ENCODE measurements around the gene CD2.

DNA sequence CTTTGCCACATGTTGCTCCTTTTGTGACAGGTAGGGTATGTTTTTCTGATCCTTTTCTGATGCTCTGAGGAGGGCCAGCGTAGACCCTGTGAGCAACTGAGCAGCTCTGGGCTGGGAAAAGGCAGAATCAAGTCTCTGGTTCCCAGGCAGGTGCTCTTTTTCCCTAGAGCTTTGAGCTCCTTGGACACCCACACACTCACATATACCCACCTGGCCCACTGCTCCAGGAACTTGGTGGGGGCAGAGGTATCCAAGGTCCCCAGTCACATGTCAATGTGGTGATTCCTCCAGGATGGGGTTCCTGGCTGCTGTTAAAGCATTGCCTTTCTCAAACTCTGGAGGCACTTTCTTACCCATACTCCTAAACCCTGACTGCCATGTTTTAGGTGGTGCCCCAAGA lies 5.4 kb downstream of the CD2 start:
- TF ChIP-seq, protein P1, sequence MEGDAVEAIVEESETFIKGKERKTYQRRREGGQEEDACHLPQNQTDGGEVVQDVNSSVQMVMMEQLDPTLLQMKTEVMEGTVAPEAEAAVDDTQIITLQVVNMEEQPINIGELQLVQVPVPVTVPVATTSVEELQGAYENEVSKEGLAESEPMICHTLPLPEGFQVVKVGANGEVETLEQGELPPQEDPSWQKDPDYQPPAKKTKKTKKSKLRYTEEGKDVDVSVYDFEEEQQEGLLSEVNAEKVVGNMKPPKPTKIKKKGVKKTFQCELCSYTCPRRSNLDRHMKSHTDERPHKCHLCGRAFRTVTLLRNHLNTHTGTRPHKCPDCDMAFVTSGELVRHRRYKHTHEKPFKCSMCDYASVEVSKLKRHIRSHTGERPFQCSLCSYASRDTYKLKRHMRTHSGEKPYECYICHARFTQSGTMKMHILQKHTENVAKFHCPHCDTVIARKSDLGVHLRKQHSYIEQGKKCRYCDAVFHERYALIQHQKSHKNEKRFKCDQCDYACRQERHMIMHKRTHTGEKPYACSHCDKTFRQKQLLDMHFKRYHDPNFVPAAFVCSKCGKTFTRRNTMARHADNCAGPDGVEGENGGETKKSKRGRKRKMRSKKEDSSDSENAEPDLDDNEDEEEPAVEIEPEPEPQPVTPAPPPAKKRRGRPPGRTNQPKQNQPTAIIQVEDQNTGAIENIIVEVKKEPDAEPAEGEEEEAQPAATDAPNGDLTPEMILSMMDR (IDR thresholded peaks at IDR 0.05), result no peak
- TF ChIP-seq POLR2AphosphoS5 (IDR thresholded peaks at IDR 0.05; ENCODE audit: insufficient read depth in 1 of 2, low read depth in 1 of 2), result no peak
- TF ChIP-seq POLR2A (IDR thresholded peaks at IDR 0.05), result no peak
